Nephron progenitor cell (in vitro differentiated cells): ENCODE results near the gene LIPC.

Source experiments
- DNase-seq: peaks from one replicate; pipeline ENCODE4 v3.0.0; 2021
- H3K27ac Mint-ChIP-seq: 2 replicates; pipeline ENCODE4 v1.8.0; 2021; ENCODE audit warnings: mild to moderate bottlenecking, moderate library complexity, mixed read lengths
- H3K27me3 Mint-ChIP-seq: 2 replicates; pipeline ENCODE4 v1.8.0; 2021; ENCODE audit warnings: mild to moderate bottlenecking, low read depth, mixed read lengths; ENCODE audit not compliant: poor library complexity
- H3K36me3 Mint-ChIP-seq: 2 replicates; pipeline ENCODE4 v1.8.0; 2021; ENCODE audit warnings: low read depth, mixed read lengths
- H3K4me1 Mint-ChIP-seq: 2 replicates; pipeline ENCODE4 v1.8.0; 2021; ENCODE audit warnings: mixed read lengths
- H3K4me3 Mint-ChIP-seq: 2 replicates; pipeline ENCODE4 v1.8.0; 2021; ENCODE audit warnings: mild to moderate bottlenecking, moderate library complexity, mixed read lengths
- H3K9me3 Mint-ChIP-seq: 2 replicates; pipeline ENCODE4 v1.8.0; 2021; ENCODE audit warnings: mild to moderate bottlenecking, moderate library complexity, mixed read lengths
- TF ChIP-seq, protein P1 (sequence below): fragments of 200-600 bp; sonication (generic); IDR thresholded peaks from 2 replicates; pipeline ENCODE4 v1.5.0; 2021; ENCODE audit warnings: antibody characterized with exemption

The LIPC gene

DNA sequence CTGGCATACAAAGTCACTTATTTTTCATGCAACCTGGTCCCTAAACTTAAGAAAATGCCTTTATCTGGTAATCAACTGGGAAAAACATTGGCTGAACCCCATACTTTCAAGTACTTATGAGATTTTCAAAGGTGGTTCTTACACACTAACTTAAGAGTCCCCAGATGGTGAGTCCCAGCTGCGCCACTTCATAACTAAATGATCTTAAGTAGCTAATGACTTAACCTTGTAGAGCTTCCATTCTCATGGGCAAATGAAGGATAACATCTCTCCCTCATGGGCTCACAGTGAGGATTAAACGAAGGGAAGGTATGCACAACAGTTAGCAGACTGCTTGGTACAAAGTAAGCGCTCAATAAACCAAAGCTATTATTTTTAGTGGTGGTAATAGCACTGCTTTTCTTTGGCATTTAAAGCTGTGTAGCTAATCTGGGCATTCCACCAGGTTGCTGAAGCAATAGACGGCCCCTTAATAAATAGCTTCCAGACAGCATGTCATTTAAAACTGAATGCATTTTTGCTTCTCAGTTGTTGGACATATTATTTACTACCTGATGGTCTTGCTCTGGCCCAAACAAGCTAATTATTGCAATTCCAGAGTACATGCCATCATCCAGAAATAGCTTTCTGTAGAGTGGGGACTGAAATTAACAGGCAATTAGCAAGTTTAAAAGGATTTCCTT lies 55.4 kb downstream of the LIPC start:
- TF ChIP-seq, protein P1, sequence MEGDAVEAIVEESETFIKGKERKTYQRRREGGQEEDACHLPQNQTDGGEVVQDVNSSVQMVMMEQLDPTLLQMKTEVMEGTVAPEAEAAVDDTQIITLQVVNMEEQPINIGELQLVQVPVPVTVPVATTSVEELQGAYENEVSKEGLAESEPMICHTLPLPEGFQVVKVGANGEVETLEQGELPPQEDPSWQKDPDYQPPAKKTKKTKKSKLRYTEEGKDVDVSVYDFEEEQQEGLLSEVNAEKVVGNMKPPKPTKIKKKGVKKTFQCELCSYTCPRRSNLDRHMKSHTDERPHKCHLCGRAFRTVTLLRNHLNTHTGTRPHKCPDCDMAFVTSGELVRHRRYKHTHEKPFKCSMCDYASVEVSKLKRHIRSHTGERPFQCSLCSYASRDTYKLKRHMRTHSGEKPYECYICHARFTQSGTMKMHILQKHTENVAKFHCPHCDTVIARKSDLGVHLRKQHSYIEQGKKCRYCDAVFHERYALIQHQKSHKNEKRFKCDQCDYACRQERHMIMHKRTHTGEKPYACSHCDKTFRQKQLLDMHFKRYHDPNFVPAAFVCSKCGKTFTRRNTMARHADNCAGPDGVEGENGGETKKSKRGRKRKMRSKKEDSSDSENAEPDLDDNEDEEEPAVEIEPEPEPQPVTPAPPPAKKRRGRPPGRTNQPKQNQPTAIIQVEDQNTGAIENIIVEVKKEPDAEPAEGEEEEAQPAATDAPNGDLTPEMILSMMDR: no peak
- Mint-ChIP-seq H3K9me3 (peaks cover 17% of the 10 kb centered on the region), H3K27ac (no peak overlapping the region), H3K4me1 (peaks cover 38% of the 10 kb centered on the region), H3K27me3 (peaks cover 6% of the 10 kb centered on the region), H3K36me3 (no peaks in the 10 kb centered on the region), H3K4me3 (no peak overlapping the region)
- DNase-seq: no peak

GRCh38 chr15:58487724-58488120 lies 55.9 kb downstream of the LIPC start:
- H3K27me3 Mint-ChIP-seq: peaks cover 6% of the 10 kb centered on the region
- peaks cover 17% of the 10 kb centered on the region for H3K9me3 Mint-ChIP-seq
- no peaks in the 10 kb centered on the region for H3K36me3 Mint-ChIP-seq
- no peak for DNase-seq
- TF ChIP-seq, protein P1: no peak
- no peak overlapping the region for H3K27ac Mint-ChIP-seq
- H3K4me1 Mint-ChIP-seq: peaks cover 39% of the 10 kb centered on the region
- H3K4me3 Mint-ChIP-seq: no peak overlapping the region

DNA sequence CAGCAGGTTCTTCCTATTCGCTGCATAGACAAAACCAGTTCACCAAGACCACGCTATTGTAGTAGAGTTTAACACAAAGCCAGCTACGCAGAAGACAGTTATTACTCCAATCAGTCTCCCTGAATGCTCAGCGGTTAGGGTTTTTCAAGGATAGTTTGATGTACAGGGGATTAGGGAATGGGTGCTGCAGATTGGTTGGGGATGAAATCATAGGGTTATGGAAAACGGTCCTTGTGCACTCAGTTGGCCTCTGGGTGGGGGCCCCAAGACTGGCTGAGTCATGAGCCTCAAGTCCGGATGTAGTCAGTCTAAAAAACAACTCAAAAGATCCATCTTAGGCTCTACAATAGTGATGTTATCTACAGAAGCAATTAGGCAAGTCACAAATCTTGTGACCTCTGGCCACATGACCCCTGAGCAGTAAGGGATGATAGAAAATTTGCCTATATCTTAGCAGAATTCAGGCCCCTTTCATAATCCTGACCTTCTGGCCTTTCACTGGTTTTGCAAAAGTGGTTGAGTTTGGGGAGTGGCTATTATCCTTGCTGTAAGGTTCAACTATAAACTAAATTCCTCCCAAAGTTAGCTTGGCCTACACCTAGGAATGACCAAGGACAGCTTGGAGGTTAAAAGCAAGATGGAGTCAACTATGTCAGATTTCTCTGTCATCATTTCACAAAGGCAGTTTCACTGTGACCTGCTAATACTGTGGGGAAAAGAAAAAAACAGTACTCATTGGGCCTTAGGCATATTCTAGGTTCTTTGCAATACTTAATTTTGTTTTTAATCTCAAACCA lies 57.7 kb downstream of the LIPC start:
- Mint-ChIP-seq H3K4me3 (no peak overlapping the region), H3K9me3 (peaks cover 17% of the 10 kb centered on the region), H3K4me1 (peaks cover 31% of the 10 kb centered on the region), H3K27me3 (peaks cover 7% of the 10 kb centered on the region), H3K36me3 (no peaks in the 10 kb centered on the region), H3K27ac (no peak overlapping the region)
- TF ChIP-seq, protein P1: no peak
- no peak for DNase-seq

- Mint-ChIP-seq H3K27ac (no peak overlapping the region), H3K36me3 (no peaks in the 10 kb centered on the region), H3K27me3 (peaks cover 7% of the 10 kb centered on the region), H3K4me3 (no peak overlapping the region), H3K4me1 (peaks cover 31% of the 10 kb centered on the region), H3K9me3 (peaks cover 17% of the 10 kb centered on the region)
- TF ChIP-seq, protein P1: no peak
- DNase-seq: no peak
Measured at GRCh38 chr15:58490086-58490887, 58.5 kb downstream of the LIPC start.

- DNase-seq: no peak
- Mint-ChIP-seq H3K27ac (no peak overlapping the region), H3K4me3 (no peak overlapping the region), H3K9me3 (peaks cover 17% of the 10 kb centered on the region), H3K27me3 (peaks cover 6% of the 10 kb centered on the region), H3K36me3 (no peaks in the 10 kb centered on the region), H3K4me1 (peaks cover 35% of the 10 kb centered on the region)
- TF ChIP-seq, protein P1: no peak
Measured at GRCh38 chr15:58490888-58491473, 59.2 kb downstream of the LIPC start.
